Measurements from ENCODE around the gene HDHD2.

Gene HDHD2

GRCh38 chr18:47062471-47062870, 87.8 kb downstream of the HDHD2 start:
- no peak for DNase-seq (ENCODE audit: low spot score)
